Testis (tissue), 3 donors: ENCODE data around the gene CCNL1. TPM values are rescaled to one million over a fixed set of nuclear protein-coding genes. Genes with fewer than 3 reads are reported as not detected.

Source experiments
- DNase-seq: peaks from one replicate; pipeline ENCODE4 v3.0.0-alpha.2; 2019
- H3K27ac ChIP-seq, 2 donors: fragments of 200-600 bp; sonication (generic); one replicate each; pipeline ENCODE4 v1.5.1; 2019
- H3K27me3 ChIP-seq: fragments of 200-600 bp; sonication (generic); one replicate; pipeline ENCODE4 v1.5.1; 2019
- H3K36me3 ChIP-seq: fragments of 200-600 bp; sonication (generic); one replicate; pipeline ENCODE4 v1.5.1; 2017; ENCODE audit warnings: low read depth; ENCODE audit errors: missing control alignments
- H3K4me1 ChIP-seq: fragments of 200-600 bp; sonication (generic); one replicate; pipeline ENCODE4 v1.5.1; 2019
- H3K4me3 ChIP-seq, 2 donors: fragments of 200-600 bp; sonication (generic); one replicate each; pipeline ENCODE4 v1.5.1; 2017 to 2019
- H3K9me3 ChIP-seq: fragments of 200-600 bp; sonication (generic); one replicate; pipeline ENCODE4 v1.5.1; 2017
- CTCF ChIP-seq, 3 experiments: fragments of 450-650 bp in 2 of 3; fragments of 200-600 bp in 1 of 3; sonication (generic) in 1 of 3; IDR thresholded peaks; one replicate each; pipeline ENCODE4 v1.5.1; 2016 to 2019; ENCODE audit warnings: antibody characterized with exemption in 3 of 3, mild to moderate bottlenecking in 2 of 3, moderate library complexity in 1 of 3
- POLR2A ChIP-seq: fragments of 450-650 bp; IDR thresholded peaks from one replicate; pipeline ENCODE4 v1.6.1; 2017; ENCODE audit warnings: antibody characterized with exemption, mild to moderate bottlenecking, moderate library complexity
- WGBS, 2 donors: methylation state at CpG; one replicate each; pipeline ENCODE4 v1.1.5; 2018; 5-methylcytosine and 5-hydroxymethylcytosine counted together
- intact Hi-C: fragments of 100-400 bp; cut with DNase I; formaldehyde crosslinking; loops from one replicate; pipeline ENCODE4 v1.15.1; 2023; ENCODE audit warnings: low total_unique reads
- polyA plus RNA-seq: library from polyadenylated mRNA; stranded (reverse); fragments of 350-450 nt; fragmentation: Illumina TruSeq; extraction: RNeasy Lipid Tissue Mini Kit (QIAGEN cat#74804); gene quantifications from one replicate; pipeline ENCODE4 v1.2.3, GENCODE V29; 2014; ENCODE audit warnings: low read depth, low replicate concordance; ENCODE audit not compliant: insufficient read depth
- total RNA-seq, 2 donors: library from RNA; depleted of rRNA; stranded (reverse); fragments of >200 nt; gene quantifications; one replicate each; pipeline ENCODE4 v1.2.3, GENCODE V29; 2016

CCNL1 gene
- total and polyA plus RNA-seq, 3 donors from 2014 or later: 46.1 to 200 (median 168) TPM

DNA sequence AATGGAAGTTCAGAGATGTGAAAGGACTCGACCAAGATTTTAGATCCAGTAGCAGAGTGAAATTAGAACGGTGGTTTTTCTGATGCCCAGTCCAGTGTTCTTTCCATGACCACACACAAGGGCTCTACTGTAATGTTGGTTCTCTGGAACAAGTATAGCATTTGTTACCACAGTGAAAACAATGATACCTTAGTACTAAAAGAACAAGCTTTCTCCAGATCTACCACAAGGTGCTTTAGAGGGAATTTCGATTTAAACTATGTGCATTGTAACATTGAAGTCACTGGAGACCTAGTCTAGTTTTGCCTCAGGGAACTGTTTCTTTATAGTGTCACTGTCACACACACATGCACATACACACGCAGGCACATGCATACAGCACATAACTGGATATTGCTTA is 12.8 kb upstream of the CCNL1 start:
- Histone ChIP-seq H3K36me3 (no peaks in the 10 kb centered on the region), H3K27me3 (no peaks in the 10 kb centered on the region), H3K27ac (no peak overlapping the region), H3K4me1 (peaks cover 21% of the 10 kb centered on the region), H3K4me3 (no peak overlapping the region), H3K9me3 (no peaks in the 10 kb centered on the region)
- TF ChIP-seq POLR2A: no peak
- TF ChIP-seq CTCF (IDR thresholded peaks at IDR 0.05): no peak
- WGBS, 2 donors: 67 to 72% methylated on average over 4 of the region's 4 CpGs
- no peak for DNase-seq
- intact Hi-C loops: no loop called here

DNA sequence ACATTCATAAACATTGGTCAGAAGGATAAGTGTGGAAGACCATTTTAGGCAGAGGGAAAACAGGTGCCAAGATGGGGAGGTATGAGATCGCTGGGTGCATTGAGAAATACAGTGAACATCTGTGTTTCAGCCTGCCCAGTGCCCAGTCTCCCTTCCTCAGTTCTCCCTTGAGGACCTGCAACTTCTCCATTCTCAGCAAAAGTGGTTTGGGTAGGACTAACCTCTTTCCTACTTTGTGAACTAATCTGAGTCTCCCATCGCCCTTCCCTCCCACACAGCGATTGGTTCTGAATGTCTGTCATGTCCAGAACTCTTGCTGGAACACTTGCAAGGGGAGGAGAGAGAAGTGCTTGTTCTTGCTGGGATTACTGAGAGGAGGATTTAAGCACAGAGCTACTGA is 10.9 kb upstream of the CCNL1 start:
- peaks cover 8% of the 10 kb centered on the region for H3K4me1 ChIP-seq
- intact Hi-C loops: no loop called here
- H3K27me3 ChIP-seq: no peaks in the 10 kb centered on the region
- DNase-seq: no peak
- no peaks in the 10 kb centered on the region for H3K36me3 ChIP-seq
- 64 to 78% methylated on average over 3 of the region's 3 CpGs for WGBS, 2 donors
- H3K4me3 ChIP-seq: no peak overlapping the region
- no peak overlapping the region for H3K27ac ChIP-seq
- TF ChIP-seq CTCF (IDR thresholded peaks at IDR 0.05) (no peak), POLR2A (no peak)
- no peaks in the 10 kb centered on the region for H3K9me3 ChIP-seq

DNA sequence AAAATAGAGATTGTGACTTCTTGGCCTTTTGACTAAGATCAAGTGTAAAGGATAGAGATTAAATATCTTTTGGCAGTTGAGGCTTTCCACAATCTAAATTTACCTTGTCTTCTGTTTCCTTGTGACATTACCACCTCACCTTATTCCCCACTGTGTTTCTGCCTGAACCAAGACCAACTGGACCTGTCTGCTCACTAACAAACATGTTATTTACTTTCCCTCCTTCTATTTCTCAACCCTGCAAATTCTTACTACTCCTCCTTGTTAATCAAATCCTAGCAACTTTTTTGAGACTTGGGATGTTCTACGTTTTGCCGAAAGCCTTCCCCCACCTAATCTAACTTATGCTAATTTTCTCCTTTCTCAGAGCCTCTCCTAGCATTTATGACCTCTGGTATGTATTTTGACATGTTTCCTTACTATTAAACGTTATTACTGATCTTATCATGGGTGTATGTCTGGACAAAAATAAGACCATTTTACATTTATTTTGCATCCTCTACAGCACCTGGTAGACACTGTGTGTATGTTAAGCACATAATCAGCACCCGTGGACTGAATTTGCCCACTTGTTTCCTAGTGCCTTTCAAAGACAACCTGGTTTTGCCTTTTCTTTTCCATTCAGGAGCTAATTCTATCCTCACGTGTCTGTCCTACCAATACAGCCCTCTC is 7.6 kb upstream of the CCNL1 start:
- H3K36me3 ChIP-seq: no peaks in the 10 kb centered on the region
- H3K9me3 ChIP-seq: no peaks in the 10 kb centered on the region
- no peak overlapping the region for H3K27ac ChIP-seq
- no peak for DNase-seq
- peaks cover 4% of the 10 kb centered on the region for H3K4me1 ChIP-seq
- H3K4me3 ChIP-seq: no peak overlapping the region
- H3K27me3 ChIP-seq: no peaks in the 10 kb centered on the region
- intact Hi-C loops: no loop called here
- TF ChIP-seq POLR2A (no peak), CTCF (IDR thresholded peaks at IDR 0.05) (no peak)
- 78 to 80% methylated on average over 5 of the region's 5 CpGs for WGBS, 2 donors

DNA sequence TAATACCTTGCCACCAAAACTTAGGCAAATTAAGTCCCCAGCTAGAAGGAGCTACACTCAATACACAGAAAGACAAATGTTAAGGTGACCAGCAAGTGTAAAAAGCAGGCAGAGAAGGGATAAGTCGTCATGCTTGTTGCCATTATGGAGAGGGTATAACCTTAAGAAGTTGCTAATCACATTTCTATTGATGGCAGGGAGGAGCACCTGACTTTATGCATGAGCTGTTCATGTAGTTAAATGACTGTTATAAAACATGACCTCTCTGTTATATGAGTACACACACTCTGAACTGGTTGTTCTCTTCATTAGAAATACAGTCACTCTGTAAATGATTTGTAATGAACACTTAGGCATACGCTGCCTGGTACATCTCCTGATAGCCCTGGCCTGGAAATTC is 6.6 kb upstream of the CCNL1 start:
- Histone ChIP-seq H3K4me1 (peaks cover 4% of the 10 kb centered on the region), H3K36me3 (no peaks in the 10 kb centered on the region), H3K9me3 (no peaks in the 10 kb centered on the region), H3K27ac (no peak overlapping the region), H3K27me3 (no peaks in the 10 kb centered on the region), H3K4me3 (no peak overlapping the region)
- TF ChIP-seq CTCF (IDR thresholded peaks at IDR 0.05) (no peak), POLR2A (no peak)
- no peak for DNase-seq
- intact Hi-C loops: no loop called here
- WGBS, 2 donors: 71 to 73% methylated on average over 2 of the region's 2 CpGs

DNA sequence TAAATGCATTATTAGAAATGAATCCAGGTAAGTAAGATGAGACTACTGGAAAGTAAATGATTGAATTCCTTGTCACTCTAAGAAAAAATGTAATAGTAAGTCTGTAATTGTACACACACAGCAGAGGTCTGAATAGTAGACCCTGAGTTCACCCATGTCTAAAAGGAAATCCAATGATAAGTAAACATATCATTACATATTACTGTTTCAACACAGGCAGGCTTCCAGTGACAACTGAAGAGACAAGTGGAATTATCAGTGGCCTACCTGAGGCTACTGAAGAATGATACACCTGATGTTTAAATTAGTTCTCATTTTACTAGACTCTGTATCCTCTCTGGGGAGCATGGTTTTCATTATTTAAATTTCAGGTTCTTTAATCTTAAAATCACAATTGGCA is 6.2 kb upstream of the CCNL1 start:
- intact Hi-C loops: no loop called here
- no peaks in the 10 kb centered on the region for H3K36me3 ChIP-seq
- TF ChIP-seq POLR2A (no peak), CTCF (IDR thresholded peaks at IDR 0.05) (no peak)
- no peaks in the 10 kb centered on the region for H3K27me3 ChIP-seq
- H3K27ac ChIP-seq: no peak overlapping the region
- H3K4me1 ChIP-seq: peaks cover 6% of the 10 kb centered on the region
- no peak for DNase-seq
- no peak overlapping the region for H3K4me3 ChIP-seq
- no peaks in the 10 kb centered on the region for H3K9me3 ChIP-seq
